Vagina (tissue), 2 donors: ENCODE results near the gene CXADR. TPM values are rescaled to one million over a fixed set of nuclear protein-coding genes. Genes with fewer than 3 reads are reported as not detected.
"Not testable (repeated sequence)": the region's sequence is repeated elsewhere in the genome, so short reads cannot be mapped to it uniquely, and the experiment has no call there.

ENCODE experiments used
- DNase-seq, 2 donors: peaks; one replicate each; pipeline ENCODE4 v3.0.0-alpha.2; 2017; ENCODE audit errors: extremely low spot score in 2 of 2
- H3K27ac ChIP-seq: fragments of 200-600 bp; sonication (generic); one replicate; pipeline ENCODE4 v1.5.1; 2019
- H3K27me3 ChIP-seq: fragments of 200-600 bp; sonication (generic); one replicate; pipeline ENCODE4 v1.5.1; 2019
- H3K36me3 ChIP-seq, 2 donors: fragments of 200-600 bp; sonication (generic); one replicate each; pipeline ENCODE4 v1.5.1; 2017 to 2019
- H3K4me1 ChIP-seq: fragments of 200-600 bp; sonication (generic); one replicate; pipeline ENCODE4 v1.5.1; 2019
- H3K4me3 ChIP-seq, 2 donors: fragments of 200-600 bp; sonication (generic); 1 replicate in 1 of 2; 2 replicates in 1 of 2; pipeline ENCODE4 v1.5.1; 2016 to 2019
- H3K9me3 ChIP-seq: fragments of 200-600 bp; sonication (generic); one replicate; pipeline ENCODE4 v1.5.1; 2019
- CTCF ChIP-seq, 3 experiments: fragments of 450-650 bp in 2 of 3; fragments of 200-600 bp in 1 of 3; sonication (generic) in 1 of 3; IDR thresholded peaks; one replicate each; pipeline ENCODE4 v1.5.1; 2017 to 2019; ENCODE audit warnings: antibody characterized with exemption in 3 of 3, mild to moderate bottlenecking in 2 of 3, moderate library complexity in 2 of 3
- POLR2A ChIP-seq, 2 donors: fragments of 450-650 bp; IDR thresholded peaks; one replicate each; pipeline ENCODE4 v1.6.1; 2017; ENCODE audit warnings: antibody characterized with exemption in 2 of 2, mild to moderate bottlenecking in 2 of 2, moderate library complexity in 2 of 2
- POLR2AphosphoS5 ChIP-seq, 2 donors: sonication (generic); formaldehyde crosslinking; IDR thresholded peaks; one replicate each; pipeline ENCODE4 v1.9.0; 2017; ENCODE audit warnings: antibody characterized with exemption in 2 of 2, mild to moderate bottlenecking in 2 of 2, low read depth in 1 of 2; ENCODE audit not compliant: insufficient read depth in 1 of 2
- intact Hi-C: fragments of 100-400 bp; cut with DNase I; formaldehyde crosslinking; loops from one replicate; pipeline ENCODE4 v1.15.1; 2023
- total RNA-seq: library from RNA; depleted of rRNA; stranded (reverse); fragments of >200 nt; gene quantifications from one replicate; pipeline ENCODE4 v1.2.3, GENCODE V29; 2016

CXADR gene
- total RNA-seq, 1 donor from 2014 or later: 19.2 TPM

DNA sequence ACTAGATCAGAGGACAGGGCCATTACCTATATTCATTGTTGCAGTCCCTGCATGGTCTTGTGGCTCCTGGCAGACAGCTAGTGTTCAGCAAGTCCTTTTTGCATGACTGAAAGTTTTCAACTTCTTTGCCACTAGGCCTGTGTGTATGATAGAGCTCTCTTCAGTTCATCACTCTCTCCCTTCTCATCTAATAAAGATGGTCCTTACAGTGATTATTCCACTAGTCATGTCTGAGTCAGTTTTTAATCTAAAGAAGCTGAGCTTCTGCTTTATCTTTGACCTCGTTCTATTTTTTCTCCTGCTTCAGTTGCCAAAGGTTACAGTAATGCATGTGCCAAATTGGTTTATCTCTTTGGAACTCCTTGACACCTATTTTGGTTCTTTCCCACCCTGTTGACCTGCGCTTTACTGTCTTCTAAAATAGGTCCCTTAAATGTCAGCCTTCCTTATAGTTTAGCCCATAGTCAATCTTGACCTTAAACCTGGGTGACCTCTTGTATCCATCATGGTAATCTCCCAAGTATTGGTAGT, 6.4 kb downstream of the CXADR start:
- intact Hi-C loops: no loop called here
- H3K4me3 ChIP-seq: no peak overlapping the region
- no peaks in the 10 kb centered on the region for H3K36me3 ChIP-seq
- no peaks in the 10 kb centered on the region for H3K27me3 ChIP-seq
- peaks cover under 1% of the 10 kb centered on the region for H3K4me1 ChIP-seq
- DNase-seq: no peak
- TF ChIP-seq CTCF (IDR thresholded peaks at IDR 0.05) (no peak), POLR2AphosphoS5 (IDR thresholded peaks at IDR 0.05; ENCODE audit: insufficient read depth in 1 of 2, low read depth in 1 of 2) (no peak), POLR2A (IDR thresholded peaks at IDR 0.05) (no peak)
- H3K9me3 ChIP-seq: no peaks in the 10 kb centered on the region
- H3K27ac ChIP-seq: no peak overlapping the region

DNA sequence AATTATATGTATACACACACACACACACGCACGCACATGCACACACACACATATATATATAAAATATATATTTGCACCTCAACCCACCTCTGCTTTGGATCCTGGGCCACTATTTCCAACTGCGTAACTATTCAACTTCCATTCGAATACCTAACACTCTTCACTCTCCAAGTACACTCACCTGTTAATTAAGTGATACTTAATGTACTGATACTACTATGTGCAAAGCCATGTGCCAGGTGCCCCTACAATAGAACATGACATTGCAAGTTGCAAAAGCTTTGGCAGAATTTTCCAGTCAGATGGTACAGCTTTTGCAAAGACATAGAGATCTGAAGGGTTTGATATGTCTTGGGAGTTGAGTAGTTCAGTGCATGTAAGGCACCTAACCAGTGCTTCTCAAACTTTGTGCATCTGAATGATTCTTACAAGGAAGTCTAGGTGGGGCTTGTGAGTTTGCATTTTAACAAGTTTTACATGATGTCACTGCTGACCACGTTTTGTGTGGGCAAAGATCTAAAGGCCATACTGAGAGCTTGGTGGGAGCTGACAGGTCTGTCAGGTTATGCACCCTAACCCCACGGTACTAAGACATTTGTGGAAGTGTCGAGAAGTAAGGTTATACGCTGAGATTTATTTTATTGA, 7.2 kb downstream of the CXADR start:
- Histone ChIP-seq H3K27me3 (no peaks in the 10 kb centered on the region), H3K4me1 (no peaks in the 10 kb centered on the region), H3K4me3 (no peak overlapping the region), H3K9me3 (no peaks in the 10 kb centered on the region), H3K36me3 (no peaks in the 10 kb centered on the region), H3K27ac (no peak overlapping the region)
- DNase-seq: no peak
- TF ChIP-seq POLR2A (IDR thresholded peaks at IDR 0.05) (no peak), POLR2AphosphoS5 (IDR thresholded peaks at IDR 0.05; ENCODE audit: insufficient read depth in 1 of 2, low read depth in 1 of 2) (no peak), CTCF (IDR thresholded peaks at IDR 0.05) (no peak)
- intact Hi-C loops: no loop called here

DNA sequence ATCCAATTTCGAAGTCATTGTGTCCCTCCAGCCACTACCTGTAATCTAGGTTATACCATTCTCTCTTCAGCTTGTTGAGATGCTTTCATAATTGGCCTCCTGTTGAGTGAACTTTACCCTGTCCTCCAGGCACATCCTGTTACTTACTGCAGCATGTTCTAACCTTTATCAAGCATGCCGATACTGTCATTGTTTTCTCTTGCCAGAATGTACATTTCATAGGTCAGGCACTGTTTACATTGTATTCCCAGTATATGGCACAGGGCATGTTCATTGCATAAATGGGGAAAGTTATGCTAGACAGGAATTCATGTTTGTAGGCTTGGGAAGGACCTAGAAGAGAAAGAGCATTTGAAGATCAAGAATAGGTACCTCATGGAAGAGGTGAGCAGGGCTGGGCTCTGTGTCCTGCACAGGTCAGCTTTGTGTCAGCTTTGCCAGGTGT, 10.2 kb downstream of the CXADR start:
- no peaks in the 10 kb centered on the region for H3K27me3 ChIP-seq
- no peaks in the 10 kb centered on the region for H3K36me3 ChIP-seq
- TF ChIP-seq POLR2A (IDR thresholded peaks at IDR 0.05) (no peak), POLR2AphosphoS5 (IDR thresholded peaks at IDR 0.05; ENCODE audit: insufficient read depth in 1 of 2, low read depth in 1 of 2) (no peak), CTCF (IDR thresholded peaks at IDR 0.05) (no peak)
- no peak overlapping the region for H3K4me3 ChIP-seq
- no peak overlapping the region for H3K27ac ChIP-seq
- H3K4me1 ChIP-seq: no peaks in the 10 kb centered on the region
- DNase-seq: no peak
- no peaks in the 10 kb centered on the region for H3K9me3 ChIP-seq
- intact Hi-C loops: no loop called here

GRCh38 chr21:17523979-17524494, 11.2 kb downstream of the CXADR start:
- H3K9me3 ChIP-seq, H3K27ac ChIP-seq, H3K4me1 ChIP-seq, DNase-seq, H3K27me3 ChIP-seq, H3K36me3 ChIP-seq, intact Hi-C loops, H3K4me3 ChIP-seq: not testable (repeated sequence)

DNA sequence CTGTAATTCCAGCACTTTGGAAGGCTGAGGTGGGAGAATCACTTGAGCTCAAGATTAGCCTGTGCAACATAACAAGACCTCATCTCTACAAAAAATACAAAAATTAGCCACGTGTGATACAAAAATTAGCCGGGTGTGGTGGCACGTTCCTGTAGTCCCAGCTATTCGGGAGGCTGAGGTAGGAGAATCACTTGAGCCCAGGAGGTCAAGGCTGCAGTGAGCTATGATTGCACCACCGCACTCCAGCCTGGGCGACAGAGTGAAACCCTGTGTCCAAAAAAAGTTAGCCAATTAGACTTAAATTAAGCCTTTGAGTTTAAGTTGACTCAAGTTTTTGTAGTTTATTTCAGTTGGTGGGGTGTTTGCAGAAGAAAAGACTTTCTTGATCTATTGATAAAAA, 11.8 kb downstream of the CXADR start:
- no peaks in the 10 kb centered on the region for H3K27me3 ChIP-seq
- H3K9me3 ChIP-seq: no peaks in the 10 kb centered on the region
- no peaks in the 10 kb centered on the region for H3K36me3 ChIP-seq
- TF ChIP-seq POLR2A (IDR thresholded peaks at IDR 0.05): no peak
- TF ChIP-seq POLR2AphosphoS5 (IDR thresholded peaks at IDR 0.05; ENCODE audit: insufficient read depth in 1 of 2, low read depth in 1 of 2): no peak
- TF ChIP-seq CTCF (IDR thresholded peaks at IDR 0.05): no peak
- intact Hi-C loops: no loop called here
- H3K4me3 ChIP-seq: no peak overlapping the region
- H3K4me1 ChIP-seq: no peaks in the 10 kb centered on the region
- no peak for DNase-seq
- no peak overlapping the region for H3K27ac ChIP-seq
